ENCODE measurements around the gene DCXR. TPM values are rescaled to one million over a fixed set of nuclear protein-coding genes. Genes with fewer than 3 reads are reported as not detected.

Gene DCXR
- total and polyA plus RNA-seq, 2 of the 13 experiments (the other 11 are each of a cell fraction or from before 2014, with no cell fraction given): 287 to 311 TPM

DNA sequence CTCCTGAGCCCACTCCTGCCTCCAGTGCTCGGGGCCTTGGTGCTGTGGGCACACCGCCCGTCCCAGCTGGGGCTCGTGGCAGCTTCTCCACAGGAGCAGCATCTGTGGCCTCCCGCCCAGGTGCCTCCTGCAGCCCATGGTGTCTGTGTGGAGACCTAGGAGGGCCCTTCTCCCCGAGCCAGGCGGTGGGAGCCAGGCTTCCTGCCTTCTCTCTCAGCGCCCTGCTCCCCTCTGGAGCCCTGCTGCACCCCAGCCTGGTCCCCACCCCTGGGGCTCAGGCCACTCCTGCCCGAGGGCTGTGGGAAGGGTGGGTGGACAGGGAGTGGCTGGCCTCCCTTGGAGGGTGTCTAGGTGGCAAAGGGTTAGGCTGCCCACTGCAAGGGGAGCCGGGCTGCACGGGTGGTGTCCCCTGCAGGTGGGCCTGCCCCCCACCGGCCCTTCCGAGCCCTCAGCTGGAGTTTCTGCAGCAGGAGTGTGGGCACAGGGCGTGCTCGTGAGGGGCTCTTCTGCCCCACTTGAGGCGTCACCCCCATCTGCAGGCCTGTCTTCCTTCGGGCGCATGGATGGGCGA lies 25.8 kb downstream of the DCXR start (continued):
- no peak for TF ChIP-seq PAX8 (CRISPR knock-in tag; IDR thresholded peaks at IDR 0.05; ENCODE audit: borderline replicate concordance)
- TF ChIP-seq U2AF1 (optimal IDR thresholded peaks at IDR 0.05; ENCODE audit: low read depth, low read length): no peak
- TF ChIP-seq ZFYVE20 (CRISPR knock-in tag; IDR thresholded peaks at IDR 0.05; ENCODE audit: borderline replicate concordance, low read depth): no peak
- no peak for TF ChIP-seq TEAD3 (CRISPR knock-in tag; optimal IDR thresholded peaks at IDR 0.05; ENCODE audit: borderline replicate concordance)
- TF ChIP-seq ZNF749 (CRISPR knock-in tag; IDR thresholded peaks at IDR 0.05; ENCODE audit: borderline replicate concordance): no peak
- no peak for TF ChIP-seq HOXA9 (CRISPR knock-in tag; IDR thresholded peaks at IDR 0.05; ENCODE audit: borderline replicate concordance)
- TF ChIP-seq MYNN (CRISPR knock-in tag; IDR thresholded peaks at IDR 0.05; ENCODE audit: low read depth): no peak
- TF ChIP-seq ZNF563 (CRISPR knock-in tag; IDR thresholded peaks at IDR 0.05): no peak
- no peak for TF ChIP-seq MXD4 (CRISPR knock-in tag; IDR thresholded peaks at IDR 0.05)
- TF ChIP-seq PAWR (CRISPR knock-in tag; IDR thresholded peaks at IDR 0.05; ENCODE audit: borderline replicate concordance): no peak
- TF ChIP-seq, protein P1, sequence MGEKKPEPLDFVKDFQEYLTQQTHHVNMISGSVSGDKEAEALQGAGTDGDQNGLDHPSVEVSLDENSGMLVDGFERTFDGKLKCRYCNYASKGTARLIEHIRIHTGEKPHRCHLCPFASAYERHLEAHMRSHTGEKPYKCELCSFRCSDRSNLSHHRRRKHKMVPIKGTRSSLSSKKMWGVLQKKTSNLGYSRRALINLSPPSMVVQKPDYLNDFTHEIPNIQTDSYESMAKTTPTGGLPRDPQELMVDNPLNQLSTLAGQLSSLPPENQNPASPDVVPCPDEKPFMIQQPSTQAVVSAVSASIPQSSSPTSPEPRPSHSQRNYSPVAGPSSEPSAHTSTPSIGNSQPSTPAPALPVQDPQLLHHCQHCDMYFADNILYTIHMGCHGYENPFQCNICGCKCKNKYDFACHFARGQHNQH (CRISPR knock-in tag; IDR thresholded peaks at IDR 0.05): no peak
- no peak for TF ChIP-seq LCORL (IDR thresholded peaks at IDR 0.05)
- no peak for TF ChIP-seq LCORL (CRISPR knock-in tag; IDR thresholded peaks at IDR 0.05)
- TF ChIP-seq MED1 (CRISPR knock-in tag; IDR thresholded peaks at IDR 0.05): no peak
- no peak for TF ChIP-seq ZFP36L1 (CRISPR knock-in tag; IDR thresholded peaks at IDR 0.05)
- TF ChIP-seq ZNF501 (CRISPR knock-in tag; IDR thresholded peaks at IDR 0.05): no peak
- TF ChIP-seq, protein P2, sequence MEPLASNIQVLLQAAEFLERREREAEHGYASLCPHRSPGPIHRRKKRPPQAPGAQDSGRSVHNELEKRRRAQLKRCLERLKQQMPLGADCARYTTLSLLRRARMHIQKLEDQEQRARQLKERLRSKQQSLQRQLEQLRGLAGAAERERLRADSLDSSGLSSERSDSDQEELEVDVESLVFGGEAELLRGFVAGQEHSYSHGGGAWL (CRISPR knock-in tag; IDR thresholded peaks at IDR 0.05): no peak
- TF ChIP-seq GPN1 (CRISPR knock-in tag; IDR thresholded peaks at IDR 0.05; ENCODE audit: borderline replicate concordance): no peak
- no peak for TF ChIP-seq MED8 (CRISPR knock-in tag; IDR thresholded peaks at IDR 0.05; ENCODE audit: insufficient replicate concordance)
- no peak for TF ChIP-seq ZNF264 (CRISPR knock-in tag; IDR thresholded peaks at IDR 0.05)
- TF ChIP-seq HCFC1 (IDR thresholded peaks at IDR 0.05; ENCODE audit: low read depth, low read length): no peak
- no peak for TF ChIP-seq ZNF383 (CRISPR knock-in tag; IDR thresholded peaks at IDR 0.05; ENCODE audit: borderline replicate concordance)
- TF ChIP-seq, protein P3, sequence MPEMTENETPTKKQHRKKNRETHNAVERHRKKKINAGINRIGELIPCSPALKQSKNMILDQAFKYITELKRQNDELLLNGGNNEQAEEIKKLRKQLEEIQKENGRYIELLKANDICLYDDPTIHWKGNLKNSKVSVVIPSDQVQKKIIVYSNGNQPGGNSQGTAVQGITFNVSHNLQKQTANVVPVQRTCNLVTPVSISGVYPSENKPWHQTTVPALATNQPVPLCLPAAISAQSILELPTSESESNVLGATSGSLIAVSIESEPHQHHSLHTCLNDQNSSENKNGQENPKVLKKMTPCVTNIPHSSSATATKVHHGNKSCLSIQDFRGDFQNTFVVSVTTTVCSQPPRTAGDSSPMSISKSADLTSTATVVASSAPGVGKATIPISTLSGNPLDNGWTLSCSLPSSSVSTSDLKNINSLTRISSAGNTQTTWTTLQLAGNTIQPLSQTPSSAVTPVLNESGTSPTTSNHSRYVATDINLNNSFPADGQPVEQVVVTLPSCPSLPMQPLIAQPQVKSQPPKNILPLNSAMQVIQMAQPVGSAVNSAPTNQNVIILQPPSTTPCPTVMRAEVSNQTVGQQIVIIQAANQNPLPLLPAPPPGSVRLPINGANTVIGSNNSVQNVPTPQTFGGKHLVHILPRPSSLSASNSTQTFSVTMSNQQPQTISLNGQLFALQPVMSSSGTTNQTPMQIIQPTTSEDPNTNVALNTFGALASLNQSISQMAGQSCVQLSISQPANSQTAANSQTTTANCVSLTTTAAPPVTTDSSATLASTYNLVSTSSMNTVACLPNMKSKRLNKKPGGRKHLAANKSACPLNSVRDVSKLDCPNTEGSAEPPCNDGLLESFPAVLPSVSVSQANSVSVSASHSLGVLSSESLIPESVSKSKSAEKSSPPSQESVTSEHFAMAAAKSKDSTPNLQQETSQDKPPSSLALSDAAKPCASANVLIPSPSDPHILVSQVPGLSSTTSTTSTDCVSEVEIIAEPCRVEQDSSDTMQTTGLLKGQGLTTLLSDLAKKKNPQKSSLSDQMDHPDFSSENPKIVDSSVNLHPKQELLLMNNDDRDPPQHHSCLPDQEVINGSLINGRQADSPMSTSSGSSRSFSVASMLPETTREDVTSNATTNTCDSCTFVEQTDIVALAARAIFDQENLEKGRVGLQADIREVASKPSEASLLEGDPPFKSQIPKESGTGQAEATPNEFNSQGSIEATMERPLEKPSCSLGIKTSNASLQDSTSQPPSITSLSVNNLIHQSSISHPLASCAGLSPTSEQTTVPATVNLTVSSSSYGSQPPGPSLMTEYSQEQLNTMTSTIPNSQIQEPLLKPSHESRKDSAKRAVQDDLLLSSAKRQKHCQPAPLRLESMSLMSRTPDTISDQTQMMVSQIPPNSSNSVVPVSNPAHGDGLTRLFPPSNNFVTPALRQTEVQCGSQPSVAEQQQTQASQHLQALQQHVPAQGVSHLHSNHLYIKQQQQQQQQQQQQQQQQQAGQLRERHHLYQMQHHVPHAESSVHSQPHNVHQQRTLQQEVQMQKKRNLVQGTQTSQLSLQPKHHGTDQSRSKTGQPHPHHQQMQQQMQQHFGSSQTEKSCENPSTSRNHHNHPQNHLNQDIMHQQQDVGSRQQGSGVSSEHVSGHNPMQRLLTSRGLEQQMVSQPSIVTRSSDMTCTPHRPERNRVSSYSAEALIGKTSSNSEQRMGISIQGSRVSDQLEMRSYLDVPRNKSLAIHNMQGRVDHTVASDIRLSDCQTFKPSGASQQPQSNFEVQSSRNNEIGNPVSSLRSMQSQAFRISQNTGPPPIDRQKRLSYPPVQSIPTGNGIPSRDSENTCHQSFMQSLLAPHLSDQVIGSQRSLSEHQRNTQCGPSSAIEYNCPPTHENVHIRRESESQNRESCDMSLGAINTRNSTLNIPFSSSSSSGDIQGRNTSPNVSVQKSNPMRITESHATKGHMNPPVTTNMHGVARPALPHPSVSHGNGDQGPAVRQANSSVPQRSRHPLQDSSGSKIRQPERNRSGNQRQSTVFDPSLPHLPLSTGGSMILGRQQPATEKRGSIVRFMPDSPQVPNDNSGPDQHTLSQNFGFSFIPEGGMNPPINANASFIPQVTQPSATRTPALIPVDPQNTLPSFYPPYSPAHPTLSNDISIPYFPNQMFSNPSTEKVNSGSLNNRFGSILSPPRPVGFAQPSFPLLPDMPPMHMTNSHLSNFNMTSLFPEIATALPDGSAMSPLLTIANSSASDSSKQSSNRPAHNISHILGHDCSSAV (CRISPR knock-in tag; IDR thresholded peaks at IDR 0.05; ENCODE audit: borderline replicate concordance): no peak
